ENCODE results near the gene SLC18A2. TPM values are rescaled to one million over a fixed set of nuclear protein-coding genes. Genes with fewer than 3 reads are reported as not detected.

SLC18A2 gene
- total and polyA plus RNA-seq, 2 experiments from 2014 or later: 0.42 to 1.0 TPM

DNA sequence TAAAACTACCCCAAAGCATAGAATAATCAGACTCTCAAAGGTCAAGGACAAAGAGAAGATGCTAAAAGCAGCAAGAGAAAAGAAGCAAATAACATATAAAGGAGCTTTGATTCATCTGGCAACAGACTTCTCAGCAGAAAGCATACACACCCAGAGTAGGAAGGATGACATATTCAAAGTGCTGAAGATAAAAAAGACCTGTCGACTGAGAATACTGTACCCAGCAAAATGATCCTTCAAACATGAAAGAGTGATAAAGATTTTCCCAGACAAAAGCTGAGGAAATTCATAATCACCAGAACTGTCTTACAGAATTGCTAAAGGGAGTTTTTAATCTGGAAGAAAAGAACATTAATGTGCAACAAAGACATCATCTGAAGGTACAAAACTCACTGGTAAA, 28.7 kb upstream of the SLC18A2 start:
- Histone ChIP-seq H3K9me3 (ENCODE audit: low read depth) (no peaks in the 10 kb centered on the region), H3K4me1 (ENCODE audit: low read depth) (no peaks in the 10 kb centered on the region), H3K27me3 (peaks cover 41% of the 10 kb centered on the region), H3K27ac (no peak overlapping the region), H3K4me3 (no peak overlapping the region), H3K36me3 (no peaks in the 10 kb centered on the region)
- no peak for TF ChIP-seq CTCF (IDR thresholded peaks at IDR 0.05; ENCODE audit: low read depth, low read length)
- no peak for DNase-seq (ENCODE audit: low read depth in 1 of 2, low spot score in 1 of 2)

DNA sequence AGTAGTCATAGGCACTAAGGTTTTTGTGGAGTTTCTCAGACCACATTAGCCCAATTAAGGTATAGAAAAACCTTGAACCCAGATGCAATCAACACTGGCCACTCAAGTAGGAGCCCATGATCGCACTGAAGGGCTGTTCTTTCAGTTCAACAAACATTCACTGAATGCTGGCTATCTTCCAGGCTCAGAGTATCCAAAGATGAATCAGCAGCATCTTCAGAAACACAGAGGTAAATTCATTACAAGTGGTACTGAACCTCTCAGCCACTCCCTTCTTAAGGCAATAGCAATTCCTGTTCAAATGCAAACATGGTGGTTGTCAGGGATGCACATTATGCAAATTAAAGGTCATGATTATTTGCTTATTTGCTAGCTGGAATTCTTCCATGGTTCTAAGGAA, 26.5 kb upstream of the SLC18A2 start:
- H3K27me3 ChIP-seq: peaks cover 60% of the 10 kb centered on the region
- H3K27ac ChIP-seq: no peak overlapping the region
- no peak for DNase-seq (ENCODE audit: low read depth in 1 of 2, low spot score in 1 of 2)
- H3K9me3 ChIP-seq (ENCODE audit: low read depth): no peaks in the 10 kb centered on the region
- no peak overlapping the region for H3K4me3 ChIP-seq
- no peaks in the 10 kb centered on the region for H3K4me1 ChIP-seq (ENCODE audit: low read depth)
- H3K36me3 ChIP-seq: no peaks in the 10 kb centered on the region
- no peak for TF ChIP-seq CTCF (IDR thresholded peaks at IDR 0.05; ENCODE audit: low read depth, low read length)

GRCh38 chr10:117215079-117215478, 25.8 kb upstream of the SLC18A2 start:
- Histone ChIP-seq H3K4me1 (ENCODE audit: low read depth) (no peaks in the 10 kb centered on the region), H3K9me3 (ENCODE audit: low read depth) (no peaks in the 10 kb centered on the region), H3K36me3 (no peaks in the 10 kb centered on the region), H3K27ac (no peak overlapping the region), H3K27me3 (peaks cover 57% of the 10 kb centered on the region), H3K4me3 (no peak overlapping the region)
- no peak for TF ChIP-seq CTCF (IDR thresholded peaks at IDR 0.05; ENCODE audit: low read depth, low read length)
- DNase-seq (ENCODE audit: low read depth in 1 of 2, low spot score in 1 of 2): no peak

GRCh38 chr10:117216028-117216427, 24.9 kb upstream of the SLC18A2 start:
- Histone ChIP-seq H3K4me1 (ENCODE audit: low read depth) (no peaks in the 10 kb centered on the region), H3K36me3 (no peaks in the 10 kb centered on the region), H3K27ac (no peak overlapping the region), H3K9me3 (ENCODE audit: low read depth) (no peaks in the 10 kb centered on the region), H3K27me3 (peaks cover 59% of the 10 kb centered on the region), H3K4me3 (no peak overlapping the region)
- no peak for DNase-seq (ENCODE audit: low read depth in 1 of 2, low spot score in 1 of 2)
- no peak for TF ChIP-seq CTCF (IDR thresholded peaks at IDR 0.05; ENCODE audit: low read depth, low read length)

GRCh38 chr10:117216611-117217195, 24.2 kb upstream of the SLC18A2 start:
- Histone ChIP-seq H3K9me3 (ENCODE audit: low read depth) (no peaks in the 10 kb centered on the region), H3K4me1 (ENCODE audit: low read depth) (no peaks in the 10 kb centered on the region), H3K27ac (no peak overlapping the region), H3K27me3 (peaks cover 59% of the 10 kb centered on the region), H3K36me3 (no peaks in the 10 kb centered on the region), H3K4me3 (peak overlapping the region; percentile 28)
- peak; percentile 100 for TF ChIP-seq CTCF (IDR thresholded peaks at IDR 0.05; ENCODE audit: low read depth, low read length)
- DNase-seq (ENCODE audit: low read depth in 1 of 2, low spot score in 1 of 2): peak; percentile 73 to 90

All from cardiac muscle cell (in vitro differentiated cells and primary cell).